RWPE1 (cell line): ENCODE measurements around the gene NPL.

Experiments
- CTCF ChIA-PET: fragments of 350-600 bp; sonication (Branson Sonifier 250); formaldehyde crosslinking; extraction: SDS; loops from one replicate; lab custom pipeline; 2021; lab: Yijun Ruan, JAX
- POLR2A ChIA-PET: fragments of 400-600 bp; formaldehyde crosslinking; extraction: SDS; loops from one replicate; lab custom pipeline; 2020; ENCODE audit warnings: antibody characterized with exemption; ENCODE audit not compliant: low non-redundant PET; lab: Yijun Ruan, JAX
- DNase-seq: peaks from one replicate; pipeline ENCODE4 v3.0.0; 2012; ENCODE audit warnings: low spot score
- H3K27ac ChIP-seq: fragments of 450-650 bp; 2 replicates; pipeline ENCODE4 v1.5.1; 2017
- CTCF ChIP-seq: fragments of 450-650 bp; conservative IDR thresholded peaks from 2 replicates; pipeline ENCODE4 v1.5.1; 2017; ENCODE audit warnings: low read depth, mild to moderate bottlenecking

Gene NPL

GRCh38 chr1:182765391-182765790, 24.2 kb upstream of the NPL start:
- no peak for DNase-seq
- TF ChIP-seq CTCF = no peak
- ChIA-PET POLR2A (no interaction called here), CTCF (no interaction called here)
- H3K27ac ChIP-seq = no peak overlapping the region

- ChIA-PET CTCF (no interaction called here), POLR2A (no interaction called here)
- no peak for DNase-seq
- no peak overlapping the region for H3K27ac ChIP-seq
- TF ChIP-seq CTCF = no peak
These were observed 23.5 kb upstream of the NPL start for GRCh38 chr1:182766050-182766449.

- no peak overlapping the region for H3K27ac ChIP-seq
- no peak for TF ChIP-seq CTCF
- CTCF ChIA-PET = no interaction called here
- DNase-seq = no peak
- POLR2A ChIA-PET = no interaction called here
These were observed 22.5 kb upstream of the NPL start for GRCh38 chr1:182766881-182767645.

- no peak overlapping the region for H3K27ac ChIP-seq
- ChIA-PET POLR2A (no interaction called here), CTCF (interaction anchor here (0.5 to 0.7 kb wide), 2 partner anchors 152 to 174 kb away, joined by 3 to 6 read pairs; no protein-coding TSS in a partner anchor)
- DNase-seq = peak; percentile 23
- no peak for TF ChIP-seq CTCF
These were observed 20.6 kb upstream of the NPL start for GRCh38 chr1:182768963-182769362.

GRCh38 chr1:182770232-182770631, 19.3 kb upstream of the NPL start:
- TF ChIP-seq CTCF = no peak
- no peak for DNase-seq
- CTCF ChIA-PET = interaction anchor here (0.6 to 1.4 kb wide), 2 partner anchors 14 to 983 kb away, joined by 4 to 5 read pairs; no protein-coding TSS in a partner anchor
- POLR2A ChIA-PET = no interaction called here
- H3K27ac ChIP-seq = no peak overlapping the region

- no peak for DNase-seq
- no peak overlapping the region for H3K27ac ChIP-seq
- no peak for TF ChIP-seq CTCF
- ChIA-PET CTCF (interaction anchor here (0.6 to 2.3 kb wide), 2 partner anchors 11 to 348 kb away, joined by 4 to 10 read pairs; no protein-coding TSS in a partner anchor), POLR2A (no interaction called here)
These were observed 18.2 kb upstream of the NPL start for GRCh38 chr1:182771187-182771984.
